ENCODE results near the gene KRT72.

Gene KRT72

GRCh38 chr12:52582971-52583456 lies 18.2 kb downstream of the KRT72 start:
- ChIA-PET POLR2A (no interaction called here), CTCF (interaction anchor here (1.0 to 2.0 kb wide), 12 partner anchors 9 to 397 kb away, joined by 3 to 15 read pairs (median 4); no protein-coding TSS in a partner anchor)
- peak; percentile 71 for DNase-seq (ENCODE audit: extremely low spot score)

GRCh38 chr12:52582486-52582885 lies 18.8 kb downstream of the KRT72 start:
- ChIA-PET POLR2A (no interaction called here), CTCF (interaction anchor here (0.7 to 2.0 kb wide), 10 partner anchors 10 to 398 kb away, joined by 3 to 5 read pairs (median 4); no protein-coding TSS in a partner anchor)
- no peak for TF ChIP-seq CTCF (IDR thresholded peaks at IDR 0.05; ENCODE audit: control extremely low read depth, extremely low read depth, low read depth, missing control alignments)

More at GRCh38 chr12:52582971-52583456, 18.2 kb downstream of the KRT72 start:
- TF ChIP-seq CTCF (IDR thresholded peaks at IDR 0.05; ENCODE audit: control extremely low read depth, extremely low read depth, low read depth, missing control alignments) = peak; percentile 61

GRCh38 chr12:52581481-52581880 lies 19.8 kb downstream of the KRT72 start:
- POLR2A ChIA-PET = no interaction called here
- CTCF ChIA-PET = interaction anchor here (1.0 to 2.0 kb wide), 5 partner anchors 10 to 396 kb away, joined by 3 to 5 read pairs (median 4); no protein-coding TSS in a partner anchor
- DNase-seq (ENCODE audit: extremely low spot score) = no peak
- no peak for TF ChIP-seq CTCF (IDR thresholded peaks at IDR 0.05; ENCODE audit: control extremely low read depth, extremely low read depth, low read depth, missing control alignments)

More at GRCh38 chr12:52582486-52582885, 18.8 kb downstream of the KRT72 start:
- DNase-seq (ENCODE audit: extremely low spot score) = no peak

GRCh38 chr12:52581066-52581465 lies 20.2 kb downstream of the KRT72 start:
- ChIA-PET POLR2A (no interaction called here), CTCF (interaction anchor here (1.2 to 2.0 kb wide), 4 partner anchors 10 to 399 kb away, joined by 4 to 5 read pairs (median 4); no protein-coding TSS in a partner anchor)
- no peak for TF ChIP-seq CTCF (IDR thresholded peaks at IDR 0.05; ENCODE audit: control extremely low read depth, extremely low read depth, low read depth, missing control alignments)
- DNase-seq (ENCODE audit: extremely low spot score) = no peak

- TF ChIP-seq CTCF (IDR thresholded peaks at IDR 0.05; ENCODE audit: control extremely low read depth, extremely low read depth, low read depth, missing control alignments) = no peak
- DNase-seq (ENCODE audit: extremely low spot score) = no peak
- ChIA-PET POLR2A (no interaction called here), CTCF (interaction anchor here (1.2 to 1.7 kb wide), 3 partner anchors 9 to 400 kb away, joined by 4 to 5 read pairs (median 4); no protein-coding TSS in a partner anchor)
These were observed 20.8 kb downstream of the KRT72 start for GRCh38 chr12:52580496-52580895.

GRCh38 chr12:52579468-52580465 lies 21.5 kb downstream of the KRT72 start:
- no peak for DNase-seq (ENCODE audit: extremely low spot score)
- ChIA-PET POLR2A (no interaction called here), CTCF (interaction anchor here (0.7 to 1.7 kb wide), 4 partner anchors 9 to 401 kb away, joined by 3 to 5 read pairs (median 4); no protein-coding TSS in a partner anchor)
- no peak for TF ChIP-seq CTCF (IDR thresholded peaks at IDR 0.05; ENCODE audit: control extremely low read depth, extremely low read depth, low read depth, missing control alignments)

Data from GM10248 (cell line).